Cardiac muscle cell (in vitro differentiated cells and primary cell): ENCODE results near the gene TES. TPM values are rescaled to one million over a fixed set of nuclear protein-coding genes. Genes with fewer than 3 reads are reported as not detected.
A peak's percentile ranks its signal among the peaks of the same experiment; 100 is the strongest.

Source experiments
- DNase-seq, 2 donors: peaks; one replicate each; pipeline versions ENCODE4 v3.0.0 to v3.0.0-alpha.2; 2010 to 2017; ENCODE audit warnings: low read depth in 1 of 2, low spot score in 1 of 2
- H3K27ac ChIP-seq: fragments of 200-600 bp; sonication (generic); 2 replicates; pipeline ENCODE4 v1.5.1; 2016
- H3K27me3 ChIP-seq: fragments of 200-600 bp; sonication (generic); 2 replicates; pipeline ENCODE4 v1.6.0; 2016; ENCODE audit warnings: control low read depth
- H3K36me3 ChIP-seq: fragments of 200-600 bp; sonication (generic); 2 replicates; pipeline ENCODE4 v1.5.1; 2016; ENCODE audit warnings: control low read depth
- H3K4me1 ChIP-seq: fragments of 200-600 bp; sonication (generic); 2 replicates; pipeline ENCODE4 v1.8.1; 2017; ENCODE audit warnings: low read depth, mild to moderate bottlenecking, mixed run types
- H3K4me3 ChIP-seq: fragments of 200-600 bp; sonication (generic); 2 replicates; pipeline ENCODE4 v1.5.1; 2016; ENCODE audit warnings: mild to moderate bottlenecking
- H3K9me3 ChIP-seq: fragments of 200-600 bp; sonication (generic); 2 replicates; pipeline ENCODE4 v1.5.1; 2017; ENCODE audit warnings: low read depth, mild to moderate bottlenecking, control low read depth
- CTCF ChIP-seq: IDR thresholded peaks from 2 replicates; pipeline ENCODE4 v1.5.1; 2012; ENCODE audit warnings: low read depth, mild to moderate bottlenecking, low read length
- polyA plus RNA-seq: library from polyadenylated mRNA; unstranded; fragments of >200 nt; fragmentation: Nextera tagmentation; extraction: Ambion mirVana; gene quantifications from 2 replicates; pipeline ENCODE4 v1.2.1, GENCODE V29; 2016
- total RNA-seq: library from RNA; depleted of rRNA; stranded (reverse); fragments of >200 nt; gene quantifications from 2 replicates; pipeline ENCODE4 v1.2.3, GENCODE V29; 2016

Gene TES
- total and polyA plus RNA-seq, 2 experiments from 2014 or later, result 13.4 to 29.1 TPM

GRCh38 chr7:116165717-116166116, 44.6 kb upstream of the TES start:
- Histone ChIP-seq H3K4me1 (peaks cover 11% of the 10 kb centered on the region), H3K27me3 (no peaks in the 10 kb centered on the region), H3K9me3 (no peaks in the 10 kb centered on the region), H3K27ac (no peak overlapping the region), H3K4me3 (no peak overlapping the region), H3K36me3 (no peaks in the 10 kb centered on the region)
- no peak for DNase-seq
- no peak for TF ChIP-seq CTCF

GRCh38 chr7:116166156-116166555, 44.2 kb upstream of the TES start:
- no peak overlapping the region for H3K4me3 ChIP-seq
- H3K27ac ChIP-seq, result no peak overlapping the region
- H3K9me3 ChIP-seq, result no peaks in the 10 kb centered on the region
- H3K4me1 ChIP-seq, result peaks cover 11% of the 10 kb centered on the region
- H3K36me3 ChIP-seq, result no peaks in the 10 kb centered on the region
- TF ChIP-seq CTCF, result no peak
- no peak for DNase-seq
- H3K27me3 ChIP-seq, result no peaks in the 10 kb centered on the region

DNA sequence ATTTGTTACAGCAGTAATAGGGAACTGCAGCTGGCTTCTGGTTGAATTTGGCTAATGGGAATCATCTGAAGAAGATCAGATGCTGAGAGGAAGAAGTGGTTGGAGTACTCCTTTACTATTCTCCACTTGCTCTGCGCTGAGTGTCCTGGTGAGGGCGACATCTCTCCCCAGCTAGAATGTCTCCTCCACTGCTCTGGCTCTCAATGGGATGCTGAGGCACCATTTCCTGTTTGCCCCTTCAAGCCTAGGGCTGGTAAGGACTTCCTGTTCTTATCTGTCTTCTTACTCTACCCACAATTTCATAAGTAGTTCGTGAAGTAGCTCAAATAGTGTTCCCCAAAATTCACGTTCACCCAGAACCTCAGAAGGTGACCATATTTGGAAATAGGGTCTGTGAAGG, 43.2 kb upstream of the TES start:
- no peak for TF ChIP-seq CTCF
- Histone ChIP-seq H3K27ac (no peak overlapping the region), H3K4me1 (peaks cover 3% of the 10 kb centered on the region), H3K9me3 (no peaks in the 10 kb centered on the region), H3K36me3 (no peaks in the 10 kb centered on the region), H3K4me3 (no peak overlapping the region), H3K27me3 (no peaks in the 10 kb centered on the region)
- no peak for DNase-seq

GRCh38 chr7:116169060-116169459, 41.3 kb upstream of the TES start:
- DNase-seq, result peak in 1 of 2 donors; percentile 42
- Histone ChIP-seq H3K4me1 (no peaks in the 10 kb centered on the region), H3K27ac (no peak overlapping the region), H3K9me3 (no peaks in the 10 kb centered on the region), H3K36me3 (no peaks in the 10 kb centered on the region), H3K27me3 (no peaks in the 10 kb centered on the region), H3K4me3 (no peak overlapping the region)
- no peak for TF ChIP-seq CTCF

- H3K27ac ChIP-seq, result no peak overlapping the region
- no peak overlapping the region for H3K4me3 ChIP-seq
- no peak for TF ChIP-seq CTCF
- DNase-seq, result no peak
- no peaks in the 10 kb centered on the region for H3K4me1 ChIP-seq
- H3K9me3 ChIP-seq, result no peaks in the 10 kb centered on the region
- no peaks in the 10 kb centered on the region for H3K27me3 ChIP-seq
- no peaks in the 10 kb centered on the region for H3K36me3 ChIP-seq
Observed at GRCh38 chr7:116170180-116170579, 40.2 kb upstream of the TES start.

DNA sequence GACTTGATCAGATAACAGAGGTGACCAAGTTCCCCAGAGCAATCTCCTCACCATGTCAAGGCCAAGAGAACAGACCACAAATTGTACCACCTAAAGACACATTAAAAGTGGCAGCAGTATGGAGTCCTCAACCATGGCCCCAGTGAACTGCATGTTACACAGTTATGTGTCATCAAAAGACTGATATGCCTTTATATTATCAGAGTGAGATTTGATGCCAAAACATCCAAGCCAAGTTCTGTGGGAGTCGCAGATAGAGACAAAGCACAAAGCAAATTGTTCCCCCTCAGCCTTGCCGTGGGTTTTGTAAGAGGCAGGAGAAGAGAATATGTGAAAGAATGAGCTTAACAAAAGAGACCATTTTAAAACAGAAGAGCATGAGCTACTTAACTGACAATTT, 39.2 kb upstream of the TES start:
- Histone ChIP-seq H3K4me1 (no peaks in the 10 kb centered on the region), H3K36me3 (no peaks in the 10 kb centered on the region), H3K4me3 (no peak overlapping the region), H3K9me3 (no peaks in the 10 kb centered on the region), H3K27ac (no peak overlapping the region), H3K27me3 (no peaks in the 10 kb centered on the region)
- DNase-seq, result peak in 1 of 2 donors; percentile 57
- TF ChIP-seq CTCF, result no peak
